Esophagus squamous epithelium (tissue), 4 donors: ENCODE measurements around the gene CCT7.

ENCODE experiments used
- POLR2A ChIP-seq, 4 donors: fragments of 450-650 bp; IDR thresholded peaks; one replicate each; pipeline ENCODE4 v1.6.1; 2017; ENCODE audit warnings: antibody characterized with exemption in 4 of 4, mild to moderate bottlenecking in 4 of 4, moderate library complexity in 3 of 4
- TF ChIP-seq, protein P1 (sequence below), 6 experiments: fragments of 450-650 bp in 4 of 6; fragments of 200-600 bp in 2 of 6; sonication (generic) in 2 of 6; IDR thresholded peaks; one replicate each; pipeline ENCODE4 v1.5.1; 2016 to 2019; ENCODE audit warnings: antibody characterized with exemption in 6 of 6, mild to moderate bottlenecking in 4 of 6, moderate library complexity in 4 of 6

- TF ChIP-seq, protein P1, sequence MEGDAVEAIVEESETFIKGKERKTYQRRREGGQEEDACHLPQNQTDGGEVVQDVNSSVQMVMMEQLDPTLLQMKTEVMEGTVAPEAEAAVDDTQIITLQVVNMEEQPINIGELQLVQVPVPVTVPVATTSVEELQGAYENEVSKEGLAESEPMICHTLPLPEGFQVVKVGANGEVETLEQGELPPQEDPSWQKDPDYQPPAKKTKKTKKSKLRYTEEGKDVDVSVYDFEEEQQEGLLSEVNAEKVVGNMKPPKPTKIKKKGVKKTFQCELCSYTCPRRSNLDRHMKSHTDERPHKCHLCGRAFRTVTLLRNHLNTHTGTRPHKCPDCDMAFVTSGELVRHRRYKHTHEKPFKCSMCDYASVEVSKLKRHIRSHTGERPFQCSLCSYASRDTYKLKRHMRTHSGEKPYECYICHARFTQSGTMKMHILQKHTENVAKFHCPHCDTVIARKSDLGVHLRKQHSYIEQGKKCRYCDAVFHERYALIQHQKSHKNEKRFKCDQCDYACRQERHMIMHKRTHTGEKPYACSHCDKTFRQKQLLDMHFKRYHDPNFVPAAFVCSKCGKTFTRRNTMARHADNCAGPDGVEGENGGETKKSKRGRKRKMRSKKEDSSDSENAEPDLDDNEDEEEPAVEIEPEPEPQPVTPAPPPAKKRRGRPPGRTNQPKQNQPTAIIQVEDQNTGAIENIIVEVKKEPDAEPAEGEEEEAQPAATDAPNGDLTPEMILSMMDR (IDR thresholded peaks at IDR 0.05), result no peak
- TF ChIP-seq POLR2A (IDR thresholded peaks at IDR 0.05), result no peak
Observed at GRCh38 chr2:73263540-73264331, 29.6 kb downstream of the CCT7 start.
